HG03280 (cell line): Measurements from ENCODE around the gene MAGT1.
"Not testable (repeated sequence)": the region's sequence is repeated elsewhere in the genome, so short reads cannot be mapped to it uniquely, and the experiment has no call there.

ENCODE experiments used
- ATAC-seq: cut with Tn5 transposase; IDR thresholded peaks from one replicate; pipeline ENCODE4 v1.9.1; 2021; ENCODE audit warnings: mild to moderate bottlenecking, moderate library complexity; ENCODE audit not compliant: unreplicated experiment

Gene MAGT1

DNA sequence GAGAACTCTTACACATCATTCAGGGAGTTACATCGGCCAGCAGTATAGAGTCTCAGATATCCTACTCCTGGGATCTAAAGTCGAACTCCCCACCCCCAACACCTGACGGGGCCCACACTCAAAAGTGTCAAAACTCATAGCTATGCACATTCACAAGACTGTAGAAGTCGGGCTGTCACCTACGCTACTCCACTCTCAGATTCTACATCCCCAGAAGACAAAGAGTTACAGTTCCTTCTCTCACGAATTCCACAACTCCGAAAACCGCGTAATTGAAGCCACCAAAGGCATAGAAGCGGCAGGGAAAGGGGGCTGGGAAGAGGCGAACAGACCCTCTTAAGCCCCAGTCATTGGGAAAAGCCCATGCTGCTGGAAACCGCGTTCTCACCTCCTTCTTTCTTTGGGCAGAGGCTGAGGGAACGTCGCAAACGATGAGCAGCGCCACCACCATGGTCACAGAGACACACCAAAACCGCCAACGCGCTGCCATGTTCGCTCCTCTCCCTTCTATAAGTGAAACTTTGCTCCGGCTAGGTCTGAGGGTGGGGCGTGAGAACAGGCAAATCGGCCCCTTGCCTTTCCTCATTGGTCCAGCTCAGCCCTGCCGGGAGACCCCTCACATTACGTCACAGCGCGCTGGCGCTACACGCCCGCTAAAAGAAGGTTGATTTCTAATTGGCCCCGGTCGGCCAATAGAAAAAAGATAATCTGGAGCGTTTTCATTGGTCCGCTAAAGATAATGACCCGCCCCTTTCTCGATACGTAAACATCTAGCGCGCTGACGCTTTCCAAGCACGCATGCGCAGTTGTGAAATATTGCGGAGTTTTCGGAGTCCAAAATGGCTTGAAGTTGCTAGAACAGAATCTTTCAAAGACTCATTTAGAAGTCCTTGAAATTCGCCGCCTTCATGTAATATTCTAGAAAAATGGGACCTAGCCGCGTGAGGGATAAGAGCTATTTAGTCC lies at the start of gene MAGT1:
Gene MAGT1, minus strand, starts transcription at position 515 of the 966 bp plus-strand sequence. Its CDS starts 25 bp downstream, at position 490.
- ATAC-seq = peak; percentile 92

DNA sequence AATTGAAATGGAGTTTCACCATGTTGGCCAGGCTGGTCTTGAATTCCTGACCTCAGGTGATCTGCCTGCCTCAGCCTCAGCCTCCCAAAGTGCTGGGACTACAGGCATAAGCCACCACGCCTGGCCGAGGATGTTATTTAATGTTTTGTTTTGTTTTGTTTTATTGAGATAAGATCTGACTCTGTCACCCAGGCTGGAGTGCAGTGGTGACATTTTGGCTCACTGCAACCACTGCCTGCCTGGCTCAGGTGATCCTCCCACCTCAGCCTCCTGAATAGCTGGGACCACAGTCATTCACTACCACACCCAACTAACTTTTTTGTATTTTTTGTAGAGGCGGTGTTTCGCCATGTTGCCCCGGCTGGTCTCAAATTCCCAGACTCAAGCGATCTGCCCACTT lies 49.8 kb upstream of the MAGT1 start:
- not testable (repeated sequence) for ATAC-seq

DNA sequence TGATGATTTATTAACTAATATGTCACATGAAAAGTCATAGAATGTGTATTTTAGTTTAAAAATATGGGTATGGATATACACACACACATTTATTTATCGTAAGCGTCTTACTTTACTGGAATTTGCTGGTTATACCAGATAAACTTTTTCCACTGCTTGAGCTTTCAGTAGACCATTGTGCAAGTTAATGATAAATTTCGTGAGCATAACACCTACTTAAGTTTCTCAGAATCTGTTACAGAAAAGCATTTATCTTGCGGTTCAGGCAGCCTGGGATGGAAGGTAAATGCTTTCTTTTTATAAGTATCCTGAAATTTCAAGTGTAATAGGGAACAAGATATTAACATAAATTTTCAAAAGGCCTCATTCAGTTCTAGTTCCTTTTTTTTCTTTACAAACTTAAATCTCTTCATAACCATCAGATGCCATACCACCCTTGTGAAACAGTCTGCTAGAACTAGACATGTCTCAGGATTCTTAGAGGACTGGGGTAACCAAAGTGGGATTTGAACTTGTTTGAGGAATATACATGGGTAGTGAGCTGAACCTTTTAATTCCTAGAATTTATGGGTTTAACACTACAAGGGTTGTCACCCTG lies 42.9 kb upstream of the MAGT1 start:
- ATAC-seq = no peak

DNA sequence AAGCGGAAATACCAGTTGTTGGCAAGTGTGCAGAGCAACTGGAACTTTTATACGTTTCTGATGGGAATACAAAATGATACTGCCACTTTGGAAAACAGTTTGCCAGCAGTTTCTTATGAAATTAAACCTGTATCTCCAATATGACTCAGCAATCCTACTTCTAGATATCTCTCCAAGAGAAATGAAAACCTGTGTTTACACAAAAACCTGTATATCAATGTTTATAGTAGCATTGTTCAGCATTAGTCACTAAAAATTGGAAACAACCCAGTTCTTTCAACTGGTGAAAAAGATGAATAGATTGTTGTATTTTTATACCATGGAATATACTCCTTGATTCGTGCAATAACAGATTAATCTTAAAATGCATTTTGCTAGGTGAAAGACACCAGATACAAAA lies 42.1 kb upstream of the MAGT1 start:
- ATAC-seq = no peak

DNA sequence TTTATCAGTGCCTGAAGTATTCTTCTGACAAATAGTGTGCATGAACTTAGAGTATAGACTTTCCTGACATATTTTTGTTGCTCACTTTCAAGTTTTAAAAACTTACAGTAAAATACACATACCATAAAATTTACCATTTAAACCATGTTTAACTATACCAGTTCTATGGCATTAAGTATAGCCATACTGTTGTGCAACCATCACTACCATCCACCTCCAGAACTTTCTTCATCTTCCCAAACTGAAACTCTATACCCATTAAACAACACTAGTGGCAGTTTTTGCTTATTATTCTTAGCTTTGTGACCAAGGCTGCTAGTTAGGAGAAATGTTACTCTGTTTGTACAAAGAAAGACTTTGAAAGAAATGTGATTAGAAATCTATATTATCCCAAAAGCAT lies 41.1 kb upstream of the MAGT1 start:
- ATAC-seq = no peak

DNA sequence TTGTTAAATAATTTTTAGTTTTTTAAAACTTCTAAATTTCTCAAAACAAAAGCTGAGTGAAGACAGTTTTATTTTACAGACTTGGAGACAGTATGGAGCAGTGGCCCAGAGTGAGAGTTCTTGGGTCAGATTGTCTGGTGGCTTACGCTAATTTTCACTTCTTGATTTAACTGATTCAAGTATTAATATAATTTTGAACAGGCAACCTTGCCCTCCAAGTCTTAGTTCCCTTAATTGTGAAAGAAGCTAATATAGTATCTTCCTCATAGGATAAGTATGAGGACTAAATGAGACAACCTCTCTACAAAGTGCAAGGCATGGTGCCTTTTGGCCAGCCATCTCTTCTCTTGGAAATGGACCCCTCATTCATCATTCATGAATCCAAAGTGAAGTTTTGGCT lies 40.7 kb upstream of the MAGT1 start:
- ATAC-seq = no peak

DNA sequence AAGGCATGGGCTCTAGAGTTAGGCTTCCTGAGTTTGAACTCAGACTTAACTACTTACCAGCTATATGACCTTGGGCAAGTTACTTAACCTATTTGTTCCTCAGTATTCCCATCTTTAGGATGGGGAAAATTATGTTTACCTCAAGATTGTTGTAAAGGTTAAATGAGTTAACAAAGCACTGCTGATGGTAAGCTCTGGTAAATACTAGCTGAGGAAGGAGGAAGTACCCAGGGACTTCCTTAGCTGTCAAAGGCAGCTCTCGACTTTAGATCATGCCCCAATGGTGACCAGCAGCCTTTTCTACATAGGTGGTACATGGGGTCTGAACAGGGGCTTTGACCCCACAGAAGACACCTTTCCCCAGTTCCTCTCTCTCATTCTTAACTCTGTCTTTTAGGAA lies 35.3 kb upstream of the MAGT1 start:
- no peak for ATAC-seq

DNA sequence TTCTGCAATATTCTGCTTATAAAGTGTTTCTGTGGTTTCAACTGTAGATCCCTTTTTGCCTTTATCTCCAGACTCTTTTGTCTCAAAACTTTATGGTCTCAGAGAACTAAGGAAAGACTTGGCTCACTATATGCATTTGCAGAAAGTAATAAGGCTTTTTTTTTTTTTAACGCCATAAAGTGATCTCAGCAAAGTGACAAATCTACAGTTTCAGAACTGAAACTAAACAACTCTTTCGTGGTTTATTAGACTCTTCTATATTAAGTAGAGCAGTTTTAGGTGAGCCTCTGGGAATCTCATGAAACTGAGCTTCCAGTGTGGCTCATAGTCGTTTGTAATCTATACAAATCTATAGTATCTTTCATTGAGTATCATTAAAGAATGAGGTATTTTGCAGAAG lies 30.5 kb upstream of the MAGT1 start:
- ATAC-seq = no peak

DNA sequence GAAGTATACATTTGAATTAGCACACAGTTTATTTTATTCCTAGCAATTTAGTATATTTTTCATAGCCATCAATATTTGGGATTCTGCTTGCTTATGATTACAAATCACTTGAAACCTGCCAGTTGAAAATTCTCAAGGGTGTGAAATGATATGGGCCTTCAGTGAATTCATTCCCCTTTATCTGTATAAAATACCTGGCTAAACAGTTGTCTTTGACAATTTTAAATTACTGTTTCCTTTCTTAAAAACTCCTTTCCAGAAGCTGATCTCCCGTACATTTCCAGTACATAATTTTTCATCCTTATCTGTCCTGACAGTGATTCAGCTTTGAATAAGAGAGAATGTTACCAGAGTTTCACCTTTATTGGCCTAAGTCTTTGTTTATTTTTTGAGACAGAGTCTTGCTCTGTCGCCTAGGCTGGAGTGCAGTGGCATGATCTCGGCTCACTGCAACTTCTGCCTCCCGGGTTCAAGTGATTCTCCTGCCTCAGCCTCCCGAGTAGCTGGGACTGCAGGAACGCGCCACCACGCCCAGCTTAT lies 29.2 kb upstream of the MAGT1 start:
- ATAC-seq = no peak

DNA sequence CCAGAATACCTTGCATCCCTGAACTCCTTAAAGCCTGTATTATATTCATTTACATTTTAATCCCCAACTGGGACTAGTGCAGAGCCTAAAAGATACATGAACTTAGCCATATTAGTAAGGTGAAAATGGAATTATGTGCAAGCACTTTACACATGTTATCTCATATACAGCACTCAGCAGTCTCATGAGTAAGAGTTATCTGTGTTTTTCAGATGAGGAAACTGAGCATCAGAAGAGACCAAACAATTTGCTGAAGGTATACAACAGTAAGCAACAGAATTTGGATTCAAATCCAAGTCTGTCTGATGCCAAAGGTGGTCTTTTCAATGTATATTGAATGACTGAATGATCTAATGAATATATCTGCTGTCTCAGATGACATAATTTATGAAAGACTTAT lies 27.6 kb upstream of the MAGT1 start:
- no peak for ATAC-seq

DNA sequence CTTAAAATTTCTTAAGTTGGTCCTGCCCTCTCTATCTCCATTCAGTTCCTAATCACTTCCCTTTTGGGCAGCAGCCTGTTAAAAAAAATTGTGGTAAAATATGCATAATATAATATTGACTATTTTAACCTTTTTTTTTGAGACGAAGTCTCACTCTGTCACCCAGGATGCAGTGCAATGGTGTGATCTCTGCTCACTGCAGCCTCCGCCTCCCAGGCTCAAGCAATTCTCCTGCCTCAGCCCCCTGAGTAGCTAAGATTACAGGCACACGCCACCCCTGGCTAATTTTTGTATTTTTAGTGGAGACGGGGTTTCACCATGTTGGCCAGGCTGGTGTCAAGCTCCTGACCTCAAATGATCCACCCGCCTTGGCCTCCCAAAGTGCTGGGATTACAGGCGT lies 24.1 kb upstream of the MAGT1 start:
- ATAC-seq = not testable (repeated sequence)

DNA sequence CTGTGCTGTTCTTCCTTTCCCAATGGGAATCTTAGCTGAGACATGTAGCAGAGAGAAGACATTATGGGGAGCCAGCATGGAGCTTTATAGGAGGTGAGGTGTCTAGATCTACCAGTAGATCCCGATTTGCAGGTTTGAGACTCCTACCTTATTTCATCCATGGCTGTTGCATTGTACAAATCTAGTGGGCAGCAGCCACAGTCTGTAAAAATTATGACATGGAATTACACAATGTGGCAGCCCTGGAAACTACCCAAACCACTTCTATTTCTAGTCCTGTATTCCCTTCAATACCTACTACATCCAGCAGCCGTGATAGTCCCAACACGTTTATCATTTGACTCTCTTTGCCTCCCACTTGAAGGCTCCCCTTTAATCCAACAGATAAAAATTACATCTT lies 23.3 kb upstream of the MAGT1 start:
- no peak for ATAC-seq

DNA sequence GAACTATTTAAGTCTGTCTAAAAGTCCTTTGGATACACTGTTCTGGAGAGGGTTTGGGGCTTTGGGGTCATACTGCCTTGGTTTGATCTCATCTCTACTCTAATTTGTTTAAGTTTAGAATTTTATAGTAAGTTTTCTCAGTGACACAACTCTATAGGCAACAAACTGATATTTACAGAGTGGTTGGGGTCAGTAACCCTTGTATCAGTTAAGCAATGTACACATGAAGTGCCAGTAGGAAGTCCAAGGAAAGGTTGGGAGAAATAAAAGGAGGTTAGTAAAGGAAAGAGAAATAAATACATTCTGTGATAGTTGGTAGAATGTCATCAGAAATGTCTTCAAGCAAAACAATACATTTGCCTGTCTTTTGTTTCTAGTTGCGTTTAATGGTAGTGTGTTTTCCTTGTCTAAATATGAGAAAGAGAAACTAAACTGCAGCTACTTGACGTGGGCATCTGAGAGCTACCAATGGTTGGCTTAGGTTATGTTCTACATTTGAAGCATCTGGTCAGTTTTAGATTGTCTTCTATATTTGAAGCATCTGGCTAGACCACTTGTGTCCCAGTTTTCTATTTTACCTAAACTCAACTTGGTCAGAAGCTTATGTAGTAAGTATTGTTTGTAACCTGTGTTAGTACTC lies 22.2 kb upstream of the MAGT1 start:
- ATAC-seq = peak; percentile 77

DNA sequence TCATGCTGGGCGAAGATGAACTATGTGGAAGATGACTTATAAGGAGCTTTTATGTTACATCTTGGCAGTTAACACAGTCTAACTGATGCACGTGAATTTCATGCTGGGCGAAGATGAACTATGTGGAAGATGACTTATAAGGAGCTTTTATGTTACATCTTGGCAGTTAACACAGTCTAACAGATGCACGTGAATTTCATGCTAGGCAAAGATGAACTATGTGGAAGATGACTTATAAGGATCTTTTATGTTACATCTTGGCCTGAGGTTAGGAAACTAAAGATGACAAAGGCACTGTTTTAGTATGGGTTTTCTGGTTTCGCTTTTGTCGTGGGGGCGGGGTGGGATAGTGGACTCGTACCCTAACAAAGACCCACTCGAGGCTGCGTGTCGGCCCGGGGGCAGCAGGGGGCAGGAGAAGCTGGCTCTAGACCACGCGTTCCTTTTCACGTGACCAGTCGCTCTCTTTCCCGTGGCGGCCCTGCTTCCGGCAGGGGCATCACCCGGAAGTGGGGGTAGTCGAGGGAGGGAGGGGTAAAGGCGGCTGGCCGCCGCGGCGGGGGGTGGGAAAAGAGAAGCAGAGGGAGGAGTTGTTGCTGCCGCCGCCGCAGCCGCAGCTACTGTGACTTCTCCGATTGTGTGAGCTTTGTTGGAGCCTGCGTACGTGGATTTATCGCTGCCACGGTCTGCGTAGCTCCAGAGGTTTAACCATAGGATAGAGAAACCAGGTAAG lies 15.0 kb upstream of the MAGT1 start, which contains the start of gene ATP7A:
Gene ATP7A, plus strand, starts transcription at position 586 of the 733 bp plus-strand sequence. CDS start 60,949 bp downstream, outside the sequence.
- peak; percentile 94 for ATAC-seq

DNA sequence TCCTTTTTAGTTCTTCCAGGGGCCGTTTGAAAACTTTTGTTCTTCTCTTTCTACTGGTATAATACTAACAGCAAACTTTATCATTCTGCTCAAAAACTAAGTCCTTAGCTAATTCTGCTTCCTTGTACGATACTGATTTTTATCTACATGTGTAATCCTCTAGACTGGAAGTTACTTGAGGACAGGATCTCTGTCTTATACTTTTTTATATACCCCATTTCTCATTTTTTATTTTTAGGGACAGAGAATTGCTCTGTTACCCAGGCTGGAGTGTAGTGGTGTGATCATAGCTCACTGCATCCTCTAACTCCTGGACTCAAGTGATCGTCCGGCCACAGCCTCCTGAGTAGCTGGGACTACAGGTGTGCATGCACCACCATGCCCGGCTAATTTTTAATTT lies 6.3 kb upstream of the MAGT1 start:
- ATAC-seq = no peak

DNA sequence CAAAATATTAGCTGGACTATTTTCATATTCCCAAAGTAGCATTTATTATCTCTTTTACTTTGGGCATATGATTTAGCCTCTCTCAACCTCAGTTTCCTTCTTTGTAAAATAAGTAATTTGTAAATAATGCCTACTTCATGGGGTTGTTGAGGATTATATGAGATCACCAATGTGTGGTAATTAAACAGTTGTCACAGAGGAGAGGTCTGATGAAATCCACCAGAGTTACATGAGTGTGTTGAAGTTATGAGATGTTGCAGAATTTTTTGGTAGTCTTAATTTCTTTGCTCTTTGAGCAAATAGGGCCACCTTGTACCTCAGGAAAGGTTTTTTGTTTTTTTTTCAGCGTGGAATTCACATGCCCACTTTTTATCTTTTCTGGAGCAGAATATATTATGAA lies 5.5 kb upstream of the MAGT1 start:
- no peak for ATAC-seq

DNA sequence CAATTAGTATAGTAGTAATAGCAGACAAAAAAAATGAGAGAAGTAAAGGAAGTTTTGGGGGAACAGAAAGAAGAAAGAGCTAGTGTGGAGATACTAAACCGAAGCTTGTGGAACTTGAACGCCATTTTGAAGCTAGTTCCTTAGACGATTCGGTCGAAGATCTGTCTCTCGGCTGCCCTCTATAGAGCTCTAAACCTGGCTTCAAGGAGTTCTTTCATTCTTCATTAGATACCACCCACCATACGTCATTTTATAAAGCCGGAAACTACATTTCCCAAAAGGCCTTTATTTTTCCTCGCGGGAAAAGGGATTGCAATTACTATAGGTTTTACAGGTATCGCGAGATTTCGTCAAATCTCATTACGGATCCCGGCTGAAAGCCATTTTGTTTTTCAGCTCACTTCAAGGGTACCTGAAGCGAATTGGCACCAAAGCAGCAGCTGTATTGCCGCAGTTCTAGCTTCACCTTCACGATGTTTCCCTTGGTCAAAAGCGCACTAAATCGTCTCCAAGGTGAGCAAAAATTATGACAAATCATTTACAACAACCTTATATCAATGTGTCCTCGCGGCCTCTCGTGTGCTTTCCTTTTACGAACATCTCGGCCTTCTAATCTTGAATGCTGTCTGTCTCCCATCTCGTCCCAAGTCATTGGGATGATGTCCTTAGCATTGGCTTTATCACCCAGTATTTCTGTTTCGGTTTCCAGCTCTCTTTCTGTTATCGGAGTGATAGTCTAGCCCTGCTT lies 4.0 kb upstream of the MAGT1 start, which contains the start of gene COX7B:
Gene COX7B, plus strand, starts transcription at position 388 of the 748 bp plus-strand sequence. Its CDS starts 86 bp downstream, at position 474.
- ATAC-seq = peak; percentile 62

DNA sequence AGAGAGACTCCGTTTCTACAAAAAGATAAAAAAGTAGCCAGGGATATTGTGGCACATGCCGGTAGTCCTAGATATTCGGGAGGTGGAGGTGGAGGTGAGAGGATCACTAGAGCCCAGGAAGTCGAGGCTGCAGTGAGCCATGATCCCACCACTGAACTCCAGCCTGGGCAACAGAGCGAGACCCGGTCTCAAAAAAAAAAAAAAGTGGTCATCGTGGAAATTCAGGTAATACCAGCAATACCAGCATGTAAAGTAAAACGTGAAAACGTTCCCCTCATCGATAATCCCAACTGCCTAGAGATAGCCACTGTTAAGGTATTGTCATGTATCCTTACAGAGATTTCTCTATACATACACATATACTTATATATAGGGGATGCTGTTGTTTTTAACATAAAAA lies 1.5 kb downstream of the MAGT1 start:
- no peak for ATAC-seq

DNA sequence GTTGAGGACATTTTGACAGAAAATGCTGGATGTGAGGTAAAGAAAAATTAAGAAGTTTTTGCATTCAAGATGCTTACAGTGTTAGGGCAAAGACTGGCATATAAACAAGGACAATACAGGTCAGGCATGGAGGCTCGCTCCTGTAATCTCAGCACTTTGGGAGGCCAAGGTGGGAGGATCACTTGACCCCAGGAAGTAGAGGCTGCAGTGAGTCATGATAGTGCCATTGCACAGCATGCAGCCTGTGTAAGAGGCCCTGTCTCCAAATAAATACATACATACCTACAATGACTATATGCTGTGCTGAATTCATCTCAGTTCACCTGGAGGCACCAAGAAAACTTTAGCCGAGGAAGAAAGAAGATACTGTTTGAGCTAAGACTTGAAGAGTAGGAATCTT lies 2.3 kb downstream of the MAGT1 start:
- no peak for ATAC-seq

DNA sequence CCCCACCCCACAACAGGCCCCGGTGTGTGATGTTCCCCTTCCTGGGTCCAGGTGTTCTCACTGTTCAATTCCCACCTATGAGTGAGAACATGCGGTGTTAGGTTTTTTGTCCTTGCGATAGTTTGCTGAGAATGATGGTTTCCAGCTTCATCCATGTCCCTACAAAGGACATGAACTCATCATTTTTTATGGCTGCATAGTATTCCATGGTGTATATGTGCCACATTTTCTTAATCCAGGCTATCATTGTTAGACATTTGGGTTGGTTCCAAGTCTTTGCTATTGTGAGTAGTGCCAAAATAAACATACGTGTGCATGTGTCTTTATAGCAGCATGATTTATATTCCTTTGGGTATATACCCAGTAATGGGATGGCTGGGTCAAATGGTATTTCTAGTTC lies 13.8 kb downstream of the MAGT1 start:
- not testable (repeated sequence) for ATAC-seq
